HG03060 (cell line): ENCODE results near the gene CIBAR2.

ENCODE experiments used
- ATAC-seq: cut with Tn5 transposase; IDR thresholded peaks from one replicate; pipeline ENCODE4 v1.9.1; 2021; ENCODE audit warnings: low read depth, moderate number of reproducible peaks; ENCODE audit not compliant: unreplicated experiment

Gene CIBAR2

GRCh38 chr16:85048921-85049562, 63.2 kb downstream of the CIBAR2 start:
- ATAC-seq = no peak
